SW 1271 (cell line): ENCODE measurements around the gene NCAM1.

Experiments
- DNase-seq, 2 experiments: peaks; one replicate each; lab custom pipeline; 2025; lab: John Stamatoyannopoulos, UW

NCAM1 gene

GRCh38 chr11:113131036-113131775 is 170.0 kb downstream of the NCAM1 start:
- no peak for DNase-seq

GRCh38 chr11:113133071-113133470 is 171.9 kb downstream of the NCAM1 start:
- no peak for DNase-seq

- no peak for DNase-seq
These were observed 173.4 kb downstream of the NCAM1 start for GRCh38 chr11:113134626-113135025.

- DNase-seq = no peak
These were observed 176.7 kb downstream of the NCAM1 start for GRCh38 chr11:113137713-113138529.

- no peak for DNase-seq
These were observed 177.5 kb downstream of the NCAM1 start for GRCh38 chr11:113138731-113139130.

- no peak for DNase-seq
These were observed 179.8 kb downstream of the NCAM1 start for GRCh38 chr11:113141010-113141409.

- no peak for DNase-seq
These were observed 181.3 kb downstream of the NCAM1 start for GRCh38 chr11:113142508-113142907.

- no peak for DNase-seq
These were observed 186.0 kb downstream of the NCAM1 start for GRCh38 chr11:113147249-113147648.

GRCh38 chr11:113148076-113148475 is 186.9 kb downstream of the NCAM1 start:
- DNase-seq = no peak

GRCh38 chr11:113148652-113149051 is 187.4 kb downstream of the NCAM1 start:
- DNase-seq = no peak

GRCh38 chr11:113151521-113151920 is 190.3 kb downstream of the NCAM1 start:
- DNase-seq = no peak

- DNase-seq = no peak
These were observed 191.3 kb downstream of the NCAM1 start for GRCh38 chr11:113152500-113152899.

GRCh38 chr11:113153847-113154246 is 192.6 kb downstream of the NCAM1 start:
- DNase-seq = no peak

GRCh38 chr11:113159988-113160807 is 199.0 kb downstream of the NCAM1 start:
- DNase-seq = no peak

GRCh38 chr11:113160808-113161124 is 199.5 kb downstream of the NCAM1 start:
- no peak for DNase-seq

GRCh38 chr11:113161711-113162591 is 200.7 kb downstream of the NCAM1 start:
- no peak for DNase-seq

GRCh38 chr11:113162592-113162962 is 201.4 kb downstream of the NCAM1 start:
- no peak for DNase-seq

GRCh38 chr11:113163291-113164030 is 202.2 kb downstream of the NCAM1 start:
- DNase-seq = no peak

GRCh38 chr11:113166280-113166679 is 205.1 kb downstream of the NCAM1 start:
- DNase-seq = no peak

GRCh38 chr11:113167599-113167998 is 206.4 kb downstream of the NCAM1 start:
- no peak for DNase-seq
